HCT116 (cell line): Measurements from ENCODE around the gene MORN1. TPM values are rescaled to one million over a fixed set of nuclear protein-coding genes. Genes with fewer than 3 reads are reported as not detected.

Experiments
- ATAC-seq: fragments of 200-7000 bp; cut with Tn5 transposase; 2 replicates; pipeline ENCODE4 v1.9.1; 2020; ENCODE audit warnings: mild to moderate bottlenecking, moderate library complexity
- BruUV-seq: library from RNA; stranded (reverse); fragments of 400-500 nt; replicated peaks from 2 replicates; lab custom pipeline; 2021; lab: Mats Ljungman, UMichigan
- CTCF ChIA-PET: fragments of 300-600 bp; sonication (Branson Sonifier 250); formaldehyde crosslinking; loops from one replicate; lab custom pipeline; 2021; ENCODE audit warnings: antibody characterized with exemption; lab: Charles Lee
- POLR2A ChIA-PET: fragments of 300-600, 350-600 bp; sonication (Branson Sonifier 250); formaldehyde crosslinking; loops from one replicate; lab custom pipeline; 2021; ENCODE audit warnings: antibody characterized with exemption; lab: Charles Lee
- RAD21 ChIA-PET, 2 experiments: fragments of 300-600 bp; sonication (Branson Sonifier 250); formaldehyde crosslinking; loops; one replicate each; lab custom pipeline; 2023; ENCODE audit warnings: low total read pairs in 2 of 2; ENCODE audit not compliant: uncharacterized antibody in 2 of 2, unreplicated experiment in 2 of 2, low non-redundant PET in 1 of 2; lab: Charles Lee
- DNase-seq: peaks from one replicate; pipeline ENCODE4 v3.0.0-alpha.2; 2010; ENCODE audit warnings: low read depth, low spot score
- H2AFZ ChIP-seq: fragments of 200-600 bp; shearing (Covaris generic), sonication (generic); 2 replicates; pipeline ENCODE4 v1.6.1; 2017; ENCODE audit warnings: low read depth, mixed run types, mixed read lengths, antibody characterized with exemption, low read length; ENCODE audit not compliant: poor library complexity, severe bottlenecking
- H3K27ac ChIP-seq: 2 replicates; pipeline ENCODE4 v1.5.1; 2012; ENCODE audit warnings: low read depth, low read length
- H3K27me3 ChIP-seq: fragments of 200-600 bp; sonication (generic); 2 replicates; pipeline ENCODE4 v1.6.1; 2016; ENCODE audit warnings: mixed run types, low read length, mixed read lengths; ENCODE audit not compliant: insufficient read depth
- H3K36me3 ChIP-seq, 2 experiments: fragments of 200-500 bp in 1 of 2; fragments of 200-600 bp in 1 of 2; sonication (Bioruptor generic) in 1 of 2; sonication (generic) in 1 of 2; 2 replicates each; pipeline versions ENCODE4 v1.5.1 to v1.6.1; 2014 to 2016; ENCODE audit warnings: low read length in 2 of 2, inconsistent platforms in 1 of 2, mixed read lengths in 1 of 2, mixed run types in 1 of 2; ENCODE audit not compliant: insufficient read depth in 2 of 2, control insufficient read depth in 1 of 2
- H3K4me1 ChIP-seq, 2 experiments: fragments of 200-600 bp in 1 of 2; sonication (generic) in 1 of 2; 2 replicates each; pipeline versions ENCODE4 v1.5.1 to v1.6.1; 2012 to 2017; ENCODE audit warnings: low read length in 2 of 2, inconsistent platforms in 1 of 2, mild to moderate bottlenecking in 1 of 2, mixed read lengths in 1 of 2, mixed run types in 1 of 2, moderate library complexity in 1 of 2; ENCODE audit not compliant: insufficient read depth in 2 of 2, control insufficient read depth in 1 of 2
- H3K4me2 ChIP-seq: fragments of 200-600 bp; sonication (generic); 2 replicates; pipeline ENCODE4 v1.6.1; 2017; ENCODE audit warnings: mixed run types, low read length, mixed read lengths
- H3K4me3 ChIP-seq, 2 experiments: fragments of 200-600 bp in 1 of 2; sonication (generic) in 1 of 2; replicated peaks in 1 of 2; 2 replicates each; pipeline ENCODE4 v1.5.1; 2011 to 2016; ENCODE audit warnings: low read length in 2 of 2, control low read depth in 1 of 2, low read depth in 1 of 2, mild to moderate bottlenecking in 1 of 2, mixed read lengths in 1 of 2, mixed run types in 1 of 2
- H3K79me2 ChIP-seq: fragments of 200-600 bp; sonication (generic); 2 replicates; pipeline ENCODE4 v1.6.1; 2017; ENCODE audit warnings: mild to moderate bottlenecking, mixed run types, low read length, moderate library complexity, mixed read lengths; ENCODE audit not compliant: insufficient read depth
- H3K9ac ChIP-seq: fragments of 200-600 bp; sonication (generic); 2 replicates; pipeline ENCODE4 v1.6.1; 2016; ENCODE audit warnings: low read length, mixed read lengths
- H3K9me2 ChIP-seq: fragments of 200-600 bp; sonication (generic), shearing (Covaris generic); 2 replicates; pipeline ENCODE4 v1.6.1; 2017; ENCODE audit warnings: mixed run types, mild to moderate bottlenecking, moderate library complexity; ENCODE audit not compliant: insufficient read depth
- H3K9me3 ChIP-seq, 2 experiments: fragments of 200-500 bp in 1 of 2; fragments of 200-600 bp in 1 of 2; sonication (Bioruptor generic) in 1 of 2; sonication (generic) in 1 of 2; 2 replicates each; pipeline ENCODE4 v1.6.1; 2014 to 2017; ENCODE audit warnings: low read length in 2 of 2, mixed read lengths in 2 of 2, inconsistent platforms in 1 of 2, low read depth in 1 of 2, mild to moderate bottlenecking in 1 of 2, mixed run types in 1 of 2, moderate library complexity in 1 of 2; ENCODE audit not compliant: control insufficient read depth in 1 of 2, insufficient read depth in 1 of 2
- H4K20me1 ChIP-seq: fragments of 200-600 bp; sonication (generic), shearing (Covaris generic); 2 replicates; pipeline ENCODE4 v1.6.1; 2017; ENCODE audit warnings: mixed run types, mild to moderate bottlenecking, moderate library complexity; ENCODE audit not compliant: insufficient read depth
- CEBPB ChIP-seq: IDR thresholded peaks from 2 replicates; pipeline ENCODE4 v1.6.1; 2012; ENCODE audit warnings: low read depth
- EGR1 ChIP-seq: IDR thresholded peaks from 2 replicates; pipeline ENCODE4 v1.6.1; 2012; ENCODE audit warnings: low read depth
- EZH2 ChIP-seq: fragments of 200-600 bp; sonication (generic); IDR thresholded peaks from 2 replicates; pipeline ENCODE4 v1.6.1; 2017; ENCODE audit warnings: antibody characterized with exemption, mixed run types
- FOSL1 ChIP-seq: IDR thresholded peaks from 2 replicates; pipeline ENCODE4 v1.6.1; 2012; ENCODE audit warnings: low read depth
- JUND ChIP-seq: IDR thresholded peaks from 2 replicates; pipeline ENCODE4 v1.6.1; 2012
- MAX ChIP-seq: IDR thresholded peaks from 2 replicates; pipeline ENCODE4 v1.6.1; 2012
- POLR2AphosphoS5 ChIP-seq: IDR thresholded peaks from 2 replicates; pipeline ENCODE4 v1.6.1; 2011; ENCODE audit warnings: mild to moderate bottlenecking, low read depth, low read length, moderate library complexity
- REST ChIP-seq: IDR thresholded peaks from 2 replicates; pipeline ENCODE4 v1.6.1; 2012; ENCODE audit warnings: low read depth
- SIN3A ChIP-seq: IDR thresholded peaks from 2 replicates; pipeline ENCODE4 v1.6.1; 2012; ENCODE audit warnings: low read depth
- SRF ChIP-seq: IDR thresholded peaks from 2 replicates; pipeline ENCODE4 v1.6.1; 2012; ENCODE audit warnings: low read depth
- YY1 ChIP-seq: IDR thresholded peaks from 2 replicates; pipeline ENCODE4 v1.6.1; 2011; ENCODE audit warnings: low read length, low read depth, moderate library complexity, mild to moderate bottlenecking; ENCODE audit not compliant: insufficient replicate concordance; ENCODE audit errors: extremely low read depth
- intact Hi-C: fragments of 100-400 bp; cut with micrococcal nuclease; formaldehyde crosslinking; loops from 2 replicates; pipeline ENCODE4 v1.10.0; 2022
- total RNA-seq: library from RNA; stranded (reverse); gene quantifications from one replicate; pipeline ENCODE4 v1.2.1, GENCODE V29; 2021; ENCODE audit not compliant: unreplicated experiment

Gene MORN1
- total RNA-seq, 1 experiment from 2014 or later = 21.4 TPM

- DNase-seq (no peak), ATAC-seq (no peak)
- Histone ChIP-seq H2AFZ (no peak overlapping the region), H3K27ac (no peak overlapping the region), H3K4me2 (no peak overlapping the region), H3K9ac (no peak overlapping the region), H3K27me3 (no peaks in the 10 kb centered on the region), H3K9me2 (no peaks in the 10 kb centered on the region), H3K4me3 (no peak overlapping the region), H3K36me3 (peaks cover 0 to 6% of the 10 kb centered on the region in 2 experiments; a peak in 2 of 4 replicates), H4K20me1 (no peaks in the 10 kb centered on the region), H3K9me3 (no peaks in the 10 kb centered on the region), H3K79me2 (peaks cover 21% of the 10 kb centered on the region), H3K4me1 (peaks cover 8 to 11% of the 10 kb centered on the region in 2 experiments)
- ChIA-PET RAD21 (no interaction called here), POLR2A (no interaction called here), CTCF (no interaction called here)
- intact Hi-C loops = no loop called here
- no TSS peak for BruUV-seq
- TF ChIP-seq JUND = no peak
- TF ChIP-seq SIN3A = no peak
- TF ChIP-seq POLR2AphosphoS5 = no peak
- no peak for TF ChIP-seq MAX
- no peak for TF ChIP-seq FOSL1
- TF ChIP-seq CEBPB = no peak
- TF ChIP-seq EZH2 = no peak
- TF ChIP-seq YY1 = no peak
- TF ChIP-seq EGR1 = no peak
- TF ChIP-seq REST = no peak
- no peak for TF ChIP-seq SRF
Measured at GRCh38 chr1:2386636-2387611, 4.4 kb downstream of the MORN1 start.
